Mesendoderm (in vitro differentiated cells): ENCODE results near the gene SUPT6H.

ENCODE experiments used
- DNase-seq: peaks from one replicate; pipeline ENCODE4 v3.0.0; 2013
- H2AK5ac ChIP-seq: 2 replicates; pipeline ENCODE4 v1.6.1; 2013; ENCODE audit warnings: low read length, inconsistent platforms
- H2BK120ac ChIP-seq: 2 replicates; pipeline ENCODE4 v1.6.1; 2013; ENCODE audit warnings: low read depth, mild to moderate bottlenecking, low read length, moderate library complexity, mixed read lengths
- H2BK15ac ChIP-seq: replicated peaks from 2 replicates; pipeline ENCODE4 v1.6.1; 2013; ENCODE audit warnings: low read depth, mild to moderate bottlenecking, moderate library complexity
- H2BK5ac ChIP-seq: 2 replicates; pipeline ENCODE4 v1.6.1; 2013; ENCODE audit warnings: low read length, inconsistent platforms
- H3K18ac ChIP-seq: 2 replicates; pipeline ENCODE4 v1.6.1; 2013; ENCODE audit warnings: mild to moderate bottlenecking, low read length, mixed read lengths
- H3K23ac ChIP-seq: one replicate; pipeline ENCODE4 v1.6.1; 2013; ENCODE audit warnings: low read length
- H3K27ac ChIP-seq: 2 replicates; pipeline ENCODE4 v1.5.1; 2013; ENCODE audit warnings: low read depth, mild to moderate bottlenecking, inconsistent platforms, low read length, moderate library complexity
- H3K27me3 ChIP-seq: 2 replicates; pipeline ENCODE4 v1.6.1; 2013; ENCODE audit warnings: low read length, control low read depth, mild to moderate bottlenecking, inconsistent platforms; ENCODE audit not compliant: insufficient read depth, poor library complexity
- H3K36me3 ChIP-seq: 2 replicates; pipeline ENCODE4 v1.6.1; 2013; ENCODE audit warnings: low read length, inconsistent platforms; ENCODE audit not compliant: control insufficient read depth, insufficient read depth
- H3K4ac ChIP-seq: one replicate; pipeline ENCODE4 v1.6.1; 2013; ENCODE audit warnings: low read depth, mild to moderate bottlenecking, low read length, moderate library complexity
- H3K4me1 ChIP-seq: 2 replicates; pipeline ENCODE4 v1.6.1; 2013; ENCODE audit warnings: low read depth, low read length, inconsistent platforms; ENCODE audit not compliant: control insufficient read depth
- H3K4me2 ChIP-seq: 2 replicates; pipeline ENCODE4 v1.6.1; 2013; ENCODE audit warnings: low read length
- H3K4me3 ChIP-seq: 2 replicates; pipeline ENCODE4 v1.5.1; 2013; ENCODE audit warnings: mild to moderate bottlenecking, low read length
- H3K56ac ChIP-seq: one replicate; pipeline ENCODE4 v1.6.1; 2013; ENCODE audit warnings: low read length
- H3K79me1 ChIP-seq: 2 replicates; pipeline ENCODE4 v1.6.1; 2013; ENCODE audit warnings: low read length, inconsistent platforms
- H3K79me2 ChIP-seq: 2 replicates; pipeline ENCODE4 v1.6.1; 2013; ENCODE audit warnings: mild to moderate bottlenecking, low read length; ENCODE audit not compliant: control insufficient read depth, insufficient read depth
- H3K9ac ChIP-seq: 2 replicates; pipeline ENCODE4 v1.6.1; 2013; ENCODE audit warnings: low read length, inconsistent platforms
- H4K5ac ChIP-seq: one replicate; pipeline ENCODE4 v1.6.1; 2013; ENCODE audit warnings: low read length
- H4K8ac ChIP-seq: one replicate; pipeline ENCODE4 v1.6.1; 2013; ENCODE audit warnings: low read depth, mild to moderate bottlenecking, control low read depth, low read length, moderate library complexity
- WGBS: extraction: QIAGEN DNeasy Blood & Tissue Kit; methylation state at CpG from one replicate; pipeline ENCODE4 v1.1.7; 2013; ENCODE audit warnings: low lambda C conversion rate, missing lambda C conversion rate; ENCODE audit not compliant: insufficient coverage; ENCODE audit errors: extremely low coverage; 5-methylcytosine and 5-hydroxymethylcytosine counted together

SUPT6H gene

DNA sequence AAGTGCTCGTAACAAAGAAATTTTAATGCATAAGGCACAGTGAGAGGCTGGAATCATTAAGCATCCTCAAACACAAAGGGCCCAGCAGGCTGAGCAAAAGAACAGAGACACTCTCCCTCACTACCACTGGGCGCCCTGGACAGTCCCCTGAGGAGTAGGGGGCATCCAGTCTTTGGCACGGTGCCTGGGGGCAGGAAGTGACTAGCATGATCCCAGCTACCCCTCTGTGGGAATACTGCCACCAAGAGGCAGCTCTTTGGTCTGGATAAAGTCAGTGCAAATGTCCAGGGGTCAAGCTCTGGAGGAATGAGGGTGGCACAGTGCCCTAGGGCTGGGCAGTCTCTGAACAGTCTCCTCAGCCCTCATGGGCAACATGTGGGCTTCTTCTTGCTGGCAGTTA is 52.3 kb downstream of the SUPT6H start:
- Histone ChIP-seq H4K8ac (no peak overlapping the region), H3K4me1 (peaks cover 8% of the 10 kb centered on the region), H2AK5ac (no peak overlapping the region), H2BK5ac (no peak overlapping the region), H3K27ac (no peak overlapping the region), H4K5ac (no peak overlapping the region), H3K36me3 (peaks cover 11% of the 10 kb centered on the region), H3K79me1 (peaks cover 23% of the 10 kb centered on the region), H3K79me2 (peaks cover 23% of the 10 kb centered on the region), H3K9ac (no peak overlapping the region), H3K56ac (no peak overlapping the region), H3K18ac (no peak overlapping the region), H3K23ac (no peak overlapping the region), H3K27me3 (no peaks in the 10 kb centered on the region), H3K4ac (no peak overlapping the region), H2BK120ac (no peak overlapping the region), H3K4me2 (no peak overlapping the region), H3K4me3 (no peak overlapping the region), H2BK15ac (no peak overlapping the region)
- no CpG with 5 or more reads among the region's 3 CpGs for WGBS
- DNase-seq = no peak

DNA sequence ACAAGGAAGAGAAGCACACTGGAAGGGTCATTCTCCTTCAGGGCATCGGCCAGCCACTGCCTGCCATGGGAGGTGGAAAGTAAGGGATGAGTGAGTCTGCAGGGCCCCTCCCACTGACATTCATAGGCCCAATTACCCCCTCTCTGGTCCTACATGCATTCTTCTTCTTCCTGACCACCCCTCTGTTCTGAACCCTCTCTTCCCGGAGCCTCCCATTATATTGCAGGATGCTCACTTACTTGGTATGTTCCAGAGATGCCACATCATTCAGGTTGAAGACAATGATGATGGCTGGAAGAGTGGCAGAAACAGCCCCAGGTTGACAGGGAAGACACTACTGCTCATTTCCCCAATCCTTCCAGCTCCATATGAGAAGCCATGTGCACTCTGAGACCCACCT is 53.2 kb downstream of the SUPT6H start:
- H3K9ac ChIP-seq = peak overlapping the region; percentile 17
- no peak for DNase-seq
- no peak overlapping the region for H2BK5ac ChIP-seq
- peaks cover 11% of the 10 kb centered on the region for H3K36me3 ChIP-seq
- H2AK5ac ChIP-seq = no peak overlapping the region
- H3K4me3 ChIP-seq = no peak overlapping the region
- H3K4ac ChIP-seq = no peak overlapping the region
- no peaks in the 10 kb centered on the region for H3K27me3 ChIP-seq
- no CpG with 5 or more reads among the region's 2 CpGs for WGBS
- H3K79me2 ChIP-seq = peaks cover 25% of the 10 kb centered on the region
- no peak overlapping the region for H3K4me2 ChIP-seq
- H3K4me1 ChIP-seq = peaks cover 8% of the 10 kb centered on the region
- H3K27ac ChIP-seq = no peak overlapping the region
- H4K5ac ChIP-seq = no peak overlapping the region
- H3K18ac ChIP-seq = no peak overlapping the region
- peak overlapping the region; percentile 38 for H3K56ac ChIP-seq
- no peak overlapping the region for H2BK120ac ChIP-seq
- no peak overlapping the region for H3K23ac ChIP-seq
- peaks cover 20% of the 10 kb centered on the region for H3K79me1 ChIP-seq
- H2BK15ac ChIP-seq = no peak overlapping the region
- no peak overlapping the region for H4K8ac ChIP-seq

DNA sequence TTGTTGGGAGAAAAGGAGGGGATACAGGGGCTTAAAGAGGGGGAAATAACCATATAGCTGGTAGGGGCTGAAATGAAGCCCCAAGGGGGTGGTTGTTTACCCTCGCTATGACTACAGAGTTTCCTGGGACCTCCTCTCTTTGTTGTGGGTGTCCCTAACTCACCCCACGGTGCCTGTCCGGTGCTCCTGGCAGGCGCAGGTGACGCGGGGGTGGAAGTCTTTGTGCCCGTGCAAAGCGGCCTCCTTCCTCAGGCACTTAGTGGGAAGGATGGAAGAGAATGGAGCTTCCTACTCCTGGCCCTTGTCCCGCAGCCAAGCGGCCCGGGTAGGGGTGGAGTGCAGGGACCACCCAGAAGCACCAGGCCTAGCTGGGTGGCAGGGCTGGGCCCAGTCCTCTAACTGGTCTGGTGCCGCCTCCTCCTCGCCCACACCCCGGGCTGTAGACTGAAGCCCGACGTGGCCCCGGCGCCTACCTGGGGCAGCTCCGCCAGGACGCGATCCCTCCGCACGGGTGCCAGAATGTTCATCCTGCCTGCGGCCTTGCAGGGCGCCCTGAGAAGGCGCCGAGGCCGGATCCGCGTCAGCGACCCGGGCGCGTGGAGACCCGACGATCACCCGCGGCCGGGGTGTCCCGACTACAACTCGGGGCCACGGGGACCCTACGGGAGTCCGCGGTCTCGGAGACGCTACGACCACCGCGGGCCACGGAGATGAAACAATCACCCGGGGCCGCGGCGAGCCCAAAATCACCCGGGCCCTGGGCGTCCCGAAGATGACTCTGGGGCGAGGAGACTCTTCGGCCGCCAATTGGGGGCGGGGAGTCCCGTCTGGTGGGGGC is 55.0 kb downstream of the SUPT6H start:
- whole genome bisulfite sequencing = no CpG with 5 or more reads among the region's 63 CpGs
- Histone ChIP-seq H3K56ac (peak overlapping the region; percentile 96), H3K23ac (peak overlapping the region; percentile 92), H3K9ac (peak overlapping the region; percentile 98), H4K5ac (no peak overlapping the region), H3K18ac (peak overlapping the region; percentile 70), H3K4me1 (peaks cover 8% of the 10 kb centered on the region), H4K8ac (no peak overlapping the region), H3K4me2 (peak overlapping the region; percentile 73), H2BK15ac (no peak overlapping the region), H3K27me3 (no peaks in the 10 kb centered on the region), H3K4me3 (peak overlapping the region; percentile 89), H3K27ac (peak overlapping the region; percentile 58), H3K79me1 (peaks cover 23% of the 10 kb centered on the region), H3K36me3 (peaks cover 13% of the 10 kb centered on the region), H2BK5ac (peak overlapping the region; percentile 57), H2BK120ac (peak overlapping the region; percentile 62), H3K79me2 (peaks cover 41% of the 10 kb centered on the region), H2AK5ac (peak overlapping the region; percentile 43), H3K4ac (peak overlapping the region; percentile 93)
- DNase-seq = peak; percentile 57

- WGBS = no CpG with 5 or more reads among the region's 60 CpGs
Observed at GRCh38 chr17:28717578-28718332, 55.8 kb downstream of the SUPT6H start, which contains the start of gene RAB34. RAB34 (minus strand) TSS chr17:28717868; CDS start chr17:28717266, 602 bp downstream.

GRCh38 chr17:28718333-28719020 is 56.5 kb downstream of the SUPT6H start:
- Histone ChIP-seq H3K36me3 (peaks cover 22% of the 10 kb centered on the region), H3K79me2 (peaks cover 51% of the 10 kb centered on the region), H4K5ac (no peak overlapping the region), H2AK5ac (peak overlapping the region; percentile 99), H3K4me1 (peaks cover 5% of the 10 kb centered on the region), H2BK5ac (peak overlapping the region; percentile 64), H3K27ac (peak overlapping the region; percentile 97), H2BK15ac (no peak overlapping the region), H3K4me3 (peak overlapping the region; percentile 36), H3K27me3 (no peaks in the 10 kb centered on the region), H3K56ac (peak overlapping the region; percentile 97), H3K18ac (peak overlapping the region; percentile 77), H3K79me1 (peaks cover 29% of the 10 kb centered on the region), H2BK120ac (peak overlapping the region; percentile 46), H3K4me2 (peak overlapping the region; percentile 88), H3K4ac (peak overlapping the region; percentile 28), H4K8ac (no peak overlapping the region), H3K9ac (peak overlapping the region; percentile 93), H3K23ac (no peak overlapping the region)
- peak; percentile 46 for DNase-seq
- WGBS = no CpG with 5 or more reads among the region's 18 CpGs

More at GRCh38 chr17:28717578-28718332, 55.8 kb downstream of the SUPT6H start, which contains the start of gene RAB34:
- peaks cover 48% of the 10 kb centered on the region for H3K79me2 ChIP-seq
- H3K27ac ChIP-seq = peak within 1 kb of the TSS; percentile 97
- H2BK15ac ChIP-seq = no peak within 1 kb of the TSS
- H3K4ac ChIP-seq = peak within 1 kb of the TSS; percentile 93
- peak; percentile 98 for DNase-seq
- H4K8ac ChIP-seq = no peak within 1 kb of the TSS
- peaks cover 18% of the 10 kb centered on the region for H3K36me3 ChIP-seq
- peaks cover 25% of the 10 kb centered on the region for H3K79me1 ChIP-seq
- peak within 1 kb of the TSS; percentile 97 for H3K56ac ChIP-seq
- peak within 1 kb of the TSS; percentile 98 for H3K9ac ChIP-seq
- peak within 1 kb of the TSS; percentile 99 for H2AK5ac ChIP-seq
- peak within 1 kb of the TSS; percentile 91 for H3K23ac ChIP-seq
- peak within 1 kb of the TSS; percentile 88 for H3K4me2 ChIP-seq
- H2BK5ac ChIP-seq = peak within 1 kb of the TSS; percentile 64
- peak within 1 kb of the TSS; percentile 72 for H4K5ac ChIP-seq
- H2BK120ac ChIP-seq = peak within 1 kb of the TSS; percentile 62
- H3K4me3 ChIP-seq = peak within 1 kb of the TSS; percentile 89
- H3K27me3 ChIP-seq = no peaks in the 10 kb centered on the region
- peak within 1 kb of the TSS; percentile 77 for H3K18ac ChIP-seq
- H3K4me1 ChIP-seq = peaks cover 5% of the 10 kb centered on the region
